Hepatocyte (in vitro differentiated cells): ENCODE data around the gene YBX2.

Experiments
- CTCF ChIP-seq: fragments of 200-600 bp; sonication (generic); IDR thresholded peaks from 2 replicates; pipeline ENCODE4 v1.5.1; 2016; ENCODE audit warnings: antibody characterized with exemption, mild to moderate bottlenecking; ENCODE audit not compliant: poor library complexity
- EZH2phosphoT487 ChIP-seq: fragments of 200-600 bp; sonication (generic); IDR thresholded peaks from one replicate; pipeline ENCODE4 v1.6.1; 2018; ENCODE audit warnings: antibody characterized with exemption, mild to moderate bottlenecking, low read depth, moderate library complexity; ENCODE audit not compliant: unreplicated experiment, severe bottlenecking

DNA sequence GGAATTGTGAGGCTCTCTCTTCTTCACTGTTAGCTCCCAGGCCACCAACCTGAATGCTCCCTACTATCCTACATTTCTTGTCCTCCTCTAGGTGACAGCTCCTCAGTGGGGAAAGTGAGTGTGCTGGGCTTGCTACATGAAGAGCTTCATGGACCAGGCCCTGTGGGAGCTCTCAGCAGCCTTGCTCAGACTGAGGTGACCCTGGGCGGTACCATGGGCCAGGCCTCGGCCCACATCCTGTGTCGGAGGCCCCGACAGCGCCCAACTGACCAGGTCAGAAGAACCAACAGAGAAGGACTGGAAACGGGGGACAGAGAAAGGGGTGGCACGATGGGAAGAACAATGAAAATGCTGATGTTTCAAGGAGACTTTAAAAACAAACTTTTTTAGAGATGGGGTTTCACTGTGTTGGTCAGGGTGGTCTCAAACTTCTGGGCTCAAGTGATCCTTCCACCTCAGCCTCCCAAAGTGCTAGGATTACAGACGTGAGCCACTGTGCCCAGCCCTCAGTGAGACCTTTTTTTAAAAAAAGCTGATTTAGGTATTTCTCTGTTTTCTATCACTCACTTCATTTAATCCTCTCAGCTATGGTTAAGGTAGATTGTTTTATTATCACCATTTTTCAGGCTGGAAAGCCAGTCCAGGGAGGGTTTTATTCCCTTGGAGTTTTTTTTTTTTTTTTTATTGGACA lies 37.5 kb downstream of the YBX2 start:
- TF ChIP-seq CTCF (no peak), EZH2phosphoT487 (no peak)
